A549 treated with RU486 at 1 μM for 4 hours (cell line): Measurements from ENCODE around the gene MEAF6. TPM values are rescaled to one million over a fixed set of nuclear protein-coding genes. Genes with fewer than 3 reads are reported as not detected.

ENCODE experiments used
- total RNA-seq: library from RNA; stranded (reverse); fragments of 200-300 nt; extraction: Qiagen RNA extraction; gene quantifications from 5 replicates; pipeline ENCODE4 v1.2.3, GENCODE V29; 2022; ENCODE audit warnings: low read depth

The MEAF6 gene
- 34.1 to 41.4 TPM (median 35.7 TPM) in 5 replicates for total RNA-seq

GRCh38 chr1:37514350-37515184 is at the start of gene MEAF6:
Gene MEAF6, minus strand, starts transcription at chr1:37514766. Its CDS starts 20 bp downstream, at chr1:37514746.

GRCh38 chr1:37556712-37557196 is 42.2 kb upstream of the MEAF6 start, which contains the start of gene DNALI1:
Gene DNALI1, plus strand, starts transcription at chr1:37556940. Its CDS starts 55 bp downstream, at chr1:37556995.

GRCh38 chr1:37553927-37554808 is 39.6 kb upstream of the MEAF6 start, which contains the start of gene SNIP1:
Gene SNIP1, minus strand, starts transcription at chr1:37554293. Its CDS starts 64 bp downstream, at chr1:37554229.

GRCh38 chr1:37474046-37474696 is 40.4 kb downstream of the MEAF6 start, which contains the start of gene ZC3H12A:
Gene ZC3H12A, plus strand, starts transcription at chr1:37474580. Its CDS starts 917 bp downstream, at chr1:37475497.

Other genes starting within 250 kb of the MEAF6 start
- gene ZC3H12A, start 40.2 kb downstream of the MEAF6 start, total RNA-seq: 11.2 to 22.4 TPM (median 18.8 TPM) in 5 replicates
- gene SNIP1, start 39.5 kb upstream of the MEAF6 start, total RNA-seq: 8.0 to 15.3 TPM (median 11.1 TPM) in 5 replicates
- gene DNALI1, start 42.2 kb upstream of the MEAF6 start, total RNA-seq: 0.06 to 0.12 TPM in 2 of 5 replicates, not detected in the others
- gene GNL2, start 81.2 kb upstream of the MEAF6 start, total RNA-seq: 54.1 to 70.9 TPM (median 61.7 TPM) in 5 replicates
- 0.03 to 0.15 TPM (median 0.09 TPM) in 4 of 5 replicates, not detected in the other for gene RSPO1, start 120.1 kb upstream of the MEAF6 start, total RNA-seq
- 46.5 to 51.6 TPM (median 50.2 TPM) in 5 replicates for gene CDCA8, start 177.8 kb upstream of the MEAF6 start, total RNA-seq